Measurements from ENCODE around the gene PROM1. TPM values are rescaled to one million over a fixed set of nuclear protein-coding genes. Genes with fewer than 3 reads are reported as not detected.

PROM1 gene
- total RNA-seq, 1 donor from 2014 or later, result 55.9 TPM

GRCh38 chr4:16043642-16044498, 40.0 kb downstream of the PROM1 start:
- H3K27me3 Mint-ChIP-seq (ENCODE audit: insufficient read depth, low read depth), result peaks cover 2% of the 10 kb centered on the region
- peaks cover 9% of the 10 kb centered on the region for H3F3A ChIP-seq (ENCODE audit: low read depth)
- H3K27ac Mint-ChIP-seq, result no peak overlapping the region
- peaks cover 15% of the 10 kb centered on the region for H3K36me3 Mint-ChIP-seq
- no peak overlapping the region for H2AFZ ChIP-seq (replicated peaks)
- H3K9me3 ChIP-seq (ENCODE audit: low read depth), result no peaks in the 10 kb centered on the region
- no peak overlapping the region for H3K4me3 ChIP-seq
- peaks cover 8% of the 10 kb centered on the region for H3K4me1 Mint-ChIP-seq
- no peaks in the 10 kb centered on the region for H3K27me3 ChIP-seq
- no peaks in the 10 kb centered on the region for H3K36me3 ChIP-seq
- peaks cover 5% of the 10 kb centered on the region for H3K4me1 ChIP-seq
- TF ChIP-seq EZH2 (IDR thresholded peaks at IDR 0.05), result no peak
- TF ChIP-seq EZH2phosphoT487 (IDR thresholded peaks at IDR 0.05), result no peak
- no peak for TF ChIP-seq CTCF (IDR thresholded peaks at IDR 0.05)
- H3K9ac ChIP-seq, result no peak overlapping the region
- peaks cover 15% of the 10 kb centered on the region for H3K79me2 ChIP-seq (ENCODE audit: low read depth)
- peaks cover 3% of the 10 kb centered on the region for H4K20me1 ChIP-seq (ENCODE audit: low read depth)
- no peak overlapping the region for H3K4me2 ChIP-seq
- DNase-seq (ENCODE audit: low spot score), result no peak
- H3K4me3 Mint-ChIP-seq, result no peak overlapping the region
- H3K27ac ChIP-seq, result no peak overlapping the region
- peaks cover 2% of the 10 kb centered on the region for H3K9me3 Mint-ChIP-seq

- TF ChIP-seq EZH2 (IDR thresholded peaks at IDR 0.05) (no peak), CTCF (IDR thresholded peaks at IDR 0.05) (no peak), EZH2phosphoT487 (IDR thresholded peaks at IDR 0.05) (no peak)
- Histone ChIP-seq H3K27me3 (no peaks in the 10 kb centered on the region), H3K4me1 (peaks cover 3% of the 10 kb centered on the region), H3K27ac (no peak overlapping the region), H3K79me2 (ENCODE audit: low read depth) (peaks cover 10% of the 10 kb centered on the region), H3K36me3 (no peaks in the 10 kb centered on the region), H3F3A (ENCODE audit: low read depth) (peaks cover 6% of the 10 kb centered on the region), H3K9me3 (ENCODE audit: low read depth) (no peaks in the 10 kb centered on the region), H3K4me3 (no peak overlapping the region), H2AFZ (replicated peaks) (no peak overlapping the region), H3K4me2 (no peak overlapping the region), H3K9ac (no peak overlapping the region), H4K20me1 (ENCODE audit: low read depth) (no peaks in the 10 kb centered on the region)
- Mint-ChIP-seq H3K4me3 (no peak overlapping the region), H3K27me3 (ENCODE audit: insufficient read depth, low read depth) (no peaks in the 10 kb centered on the region), H3K36me3 (peaks cover 32% of the 10 kb centered on the region), H3K9me3 (peaks cover 2% of the 10 kb centered on the region), H3K4me1 (peaks cover 8% of the 10 kb centered on the region), H3K27ac (no peak overlapping the region)
- no peak for DNase-seq (ENCODE audit: low spot score)
Observed at GRCh38 chr4:16039139-16039538, 44.7 kb downstream of the PROM1 start.

GRCh38 chr4:16037901-16038300, 45.9 kb downstream of the PROM1 start:
- Mint-ChIP-seq H3K27ac (no peak overlapping the region), H3K4me1 (peaks cover 5% of the 10 kb centered on the region), H3K4me3 (no peak overlapping the region)

More at GRCh38 chr4:16037901-16038300, 45.9 kb downstream of the PROM1 start:
- Histone ChIP-seq H2AFZ (replicated peaks) (no peak overlapping the region), H3K4me2 (no peak overlapping the region), H3F3A (ENCODE audit: low read depth) (peaks cover 10% of the 10 kb centered on the region), H3K9me3 (ENCODE audit: low read depth) (no peaks in the 10 kb centered on the region), H3K79me2 (ENCODE audit: low read depth) (peaks cover 10% of the 10 kb centered on the region), H3K27me3 (no peaks in the 10 kb centered on the region), H3K4me1 (peaks cover 5% of the 10 kb centered on the region), H4K20me1 (ENCODE audit: low read depth) (no peaks in the 10 kb centered on the region), H3K27ac (no peak overlapping the region), H3K9ac (no peak overlapping the region), H3K4me3 (no peak overlapping the region), H3K36me3 (no peaks in the 10 kb centered on the region)
- no peak for TF ChIP-seq EZH2phosphoT487 (IDR thresholded peaks at IDR 0.05)
- TF ChIP-seq EZH2 (IDR thresholded peaks at IDR 0.05), result no peak
- TF ChIP-seq CTCF (IDR thresholded peaks at IDR 0.05), result no peak
- Mint-ChIP-seq H3K9me3 (peaks cover 2% of the 10 kb centered on the region), H3K27me3 (ENCODE audit: insufficient read depth, low read depth) (no peaks in the 10 kb centered on the region), H3K36me3 (peaks cover 27% of the 10 kb centered on the region)
- DNase-seq (ENCODE audit: low spot score), result no peak

Measured in neural progenitor cell (in vitro differentiated cells).